ENCODE results near the gene ARHGEF26.

The ARHGEF26 gene

GRCh38 chr3:154252759-154253638 is 131.8 kb downstream of the ARHGEF26 start:
- peak; percentile 27 for DNase-seq (ENCODE audit: low read depth)

- no peak for DNase-seq (ENCODE audit: low read depth)
Observed at GRCh38 chr3:154254527-154254926, 133.3 kb downstream of the ARHGEF26 start.

GRCh38 chr3:154273381-154273780 is 152.2 kb downstream of the ARHGEF26 start:
- no peak for DNase-seq (ENCODE audit: low read depth)

- DNase-seq (ENCODE audit: low read depth) = no peak
Observed at GRCh38 chr3:154274348-154274747, 153.2 kb downstream of the ARHGEF26 start.

GRCh38 chr3:154275292-154275691 is 154.1 kb downstream of the ARHGEF26 start:
- DNase-seq (ENCODE audit: low read depth) = no peak

GRCh38 chr3:154275965-154276364 is 154.8 kb downstream of the ARHGEF26 start:
- no peak for DNase-seq (ENCODE audit: low read depth)

- DNase-seq (ENCODE audit: low read depth) = no peak
Observed at GRCh38 chr3:154280161-154280560, 159.0 kb downstream of the ARHGEF26 start.

GRCh38 chr3:154285221-154285620 is 164.0 kb downstream of the ARHGEF26 start:
- DNase-seq (ENCODE audit: low read depth) = no peak

- DNase-seq (ENCODE audit: low read depth) = no peak
Observed at GRCh38 chr3:154290187-154290586, 169.0 kb downstream of the ARHGEF26 start.

- DNase-seq (ENCODE audit: low read depth) = no peak
Observed at GRCh38 chr3:154294016-154294415, 172.8 kb downstream of the ARHGEF26 start.

- DNase-seq (ENCODE audit: low read depth) = no peak
Observed at GRCh38 chr3:154301561-154301960, 180.4 kb downstream of the ARHGEF26 start.

GRCh38 chr3:154304116-154304786 is 183.1 kb downstream of the ARHGEF26 start:
- no peak for DNase-seq (ENCODE audit: low read depth)

GRCh38 chr3:154304936-154305335 is 183.7 kb downstream of the ARHGEF26 start:
- no peak for DNase-seq (ENCODE audit: low read depth)

GRCh38 chr3:154307363-154307762 is 186.2 kb downstream of the ARHGEF26 start:
- no peak for DNase-seq (ENCODE audit: low read depth)

All from stimulated activated CD8-positive, alpha-beta memory T cell treated with anti-CD3 and anti-CD28 coated beads, Interleukin-15, amount 100 ng/mL, for 1 hour (primary cell).